GM15510 (cell line): ENCODE data around the gene RGL4.

Experiments
- POLR2A ChIP-seq: IDR thresholded peaks from 3 replicates; pipeline ENCODE4 v1.6.1; 2011; ENCODE audit warnings: borderline replicate concordance; ENCODE audit not compliant: insufficient read length; ENCODE audit errors: extremely low read depth

RGL4 gene

GRCh38 chr22:23695141-23695540 lies 4.3 kb downstream of the RGL4 start:
- TF ChIP-seq POLR2A = no peak

- TF ChIP-seq POLR2A = no peak
Measured at GRCh38 chr22:23695571-23696325, 4.9 kb downstream of the RGL4 start.

GRCh38 chr22:23696326-23696851 lies 5.6 kb downstream of the RGL4 start:
- TF ChIP-seq POLR2A = peak; percentile 22

GRCh38 chr22:23697031-23697970 lies 6.5 kb downstream of the RGL4 start:
- no peak for TF ChIP-seq POLR2A

- TF ChIP-seq POLR2A = no peak
Measured at GRCh38 chr22:23698094-23698493, 7.3 kb downstream of the RGL4 start.

- TF ChIP-seq POLR2A = no peak
Measured at GRCh38 chr22:23698673-23699235, 7.9 kb downstream of the RGL4 start.

- TF ChIP-seq POLR2A = no peak
Measured at GRCh38 chr22:23700706-23701105, 9.9 kb downstream of the RGL4 start.

GRCh38 chr22:23704062-23704461 lies 13.2 kb downstream of the RGL4 start:
- no peak for TF ChIP-seq POLR2A

- TF ChIP-seq POLR2A = no peak
Measured at GRCh38 chr22:23704829-23705228, 14.0 kb downstream of the RGL4 start.

- TF ChIP-seq POLR2A = no peak
Measured at GRCh38 chr22:23705358-23705757, 14.5 kb downstream of the RGL4 start.

GRCh38 chr22:23708270-23708669 lies 17.5 kb downstream of the RGL4 start:
- no peak for TF ChIP-seq POLR2A

- no peak for TF ChIP-seq POLR2A
Measured at GRCh38 chr22:23709107-23709506, 18.3 kb downstream of the RGL4 start.

GRCh38 chr22:23712256-23712655 lies 21.4 kb downstream of the RGL4 start:
- TF ChIP-seq POLR2A = no peak

GRCh38 chr22:23713696-23714595 lies 23.1 kb downstream of the RGL4 start:
- no peak for TF ChIP-seq POLR2A
